ENCODE measurements around the gene KRT34.

Gene KRT34

DNA sequence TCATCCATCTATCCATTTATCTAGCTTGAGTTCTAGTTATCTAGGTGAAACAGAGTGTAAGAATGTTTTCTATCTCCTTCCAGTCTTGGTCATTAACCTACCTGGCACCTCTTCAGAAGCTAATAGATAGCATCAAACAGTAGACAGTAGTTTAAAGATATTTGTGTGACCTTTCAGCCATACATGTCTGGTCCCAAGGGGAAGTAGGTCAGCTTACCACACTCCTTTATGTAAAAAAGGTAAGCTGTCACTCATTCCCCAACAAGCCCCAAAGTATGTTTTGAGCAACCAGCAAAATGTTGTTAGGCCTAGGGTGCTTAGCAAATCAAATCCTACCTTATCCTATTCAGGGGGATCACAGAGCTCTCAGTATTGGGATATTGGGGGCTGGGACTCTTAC is 16.0 kb downstream of the KRT34 start:
- no peak for TF ChIP-seq FOXM1 (IDR thresholded peaks at IDR 0.05; ENCODE audit: borderline replicate concordance, low read depth)
- TF ChIP-seq CREB1 (IDR thresholded peaks at IDR 0.05; ENCODE audit: low read depth) = no peak
- TF ChIP-seq, protein P1, sequence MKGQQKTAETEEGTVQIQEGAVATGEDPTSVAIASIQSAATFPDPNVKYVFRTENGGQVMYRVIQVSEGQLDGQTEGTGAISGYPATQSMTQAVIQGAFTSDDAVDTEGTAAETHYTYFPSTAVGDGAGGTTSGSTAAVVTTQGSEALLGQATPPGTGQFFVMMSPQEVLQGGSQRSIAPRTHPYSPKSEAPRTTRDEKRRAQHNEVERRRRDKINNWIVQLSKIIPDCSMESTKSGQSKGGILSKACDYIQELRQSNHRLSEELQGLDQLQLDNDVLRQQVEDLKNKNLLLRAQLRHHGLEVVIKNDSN (IDR thresholded peaks at IDR 0.05) = no peak

DNA sequence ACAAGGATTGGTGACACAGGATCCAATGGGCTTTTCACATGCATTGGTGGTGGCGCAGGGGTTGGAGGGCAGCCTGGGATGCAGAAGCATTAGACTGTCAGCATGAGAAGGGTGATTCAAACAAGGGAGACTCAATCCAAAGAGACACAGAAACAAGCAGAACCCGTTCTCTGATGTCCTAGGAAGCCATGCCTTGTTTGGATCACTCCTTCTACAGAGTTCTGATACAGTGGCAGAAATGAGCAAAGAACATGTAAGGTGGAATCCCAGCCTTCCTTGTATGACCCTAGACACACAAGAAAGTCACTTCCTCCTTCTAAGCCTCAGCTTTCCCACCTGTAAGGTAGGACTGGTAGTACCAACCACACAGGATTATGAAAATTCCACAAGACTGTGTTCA is 18.2 kb downstream of the KRT34 start:
- TF ChIP-seq FOXM1 (IDR thresholded peaks at IDR 0.05; ENCODE audit: borderline replicate concordance, low read depth) (no peak), NFIC (IDR thresholded peaks at IDR 0.05) (no peak), ZBTB7A (IDR thresholded peaks at IDR 0.05; ENCODE audit: low read depth) (no peak), EP300 (IDR thresholded peaks at IDR 0.05; ENCODE audit: borderline replicate concordance) (no peak), YY1 (IDR thresholded peaks at IDR 0.05; ENCODE audit: low read depth) (no peak), TCF12 (IDR thresholded peaks at IDR 0.05; ENCODE audit: low read depth) (no peak), CREB1 (IDR thresholded peaks at IDR 0.05; ENCODE audit: low read depth) (no peak), EGR1 (IDR thresholded peaks at IDR 0.05) (no peak), RAD21 (IDR thresholded peaks at IDR 0.05; ENCODE audit: low read depth) (no peak), TAF1 (IDR thresholded peaks at IDR 0.05; ENCODE audit: low read depth) (no peak), TEAD4 (IDR thresholded peaks at IDR 0.05) (no peak), CEBPB (IDR thresholded peaks at IDR 0.05) (no peak)
- TF ChIP-seq, protein P2, sequence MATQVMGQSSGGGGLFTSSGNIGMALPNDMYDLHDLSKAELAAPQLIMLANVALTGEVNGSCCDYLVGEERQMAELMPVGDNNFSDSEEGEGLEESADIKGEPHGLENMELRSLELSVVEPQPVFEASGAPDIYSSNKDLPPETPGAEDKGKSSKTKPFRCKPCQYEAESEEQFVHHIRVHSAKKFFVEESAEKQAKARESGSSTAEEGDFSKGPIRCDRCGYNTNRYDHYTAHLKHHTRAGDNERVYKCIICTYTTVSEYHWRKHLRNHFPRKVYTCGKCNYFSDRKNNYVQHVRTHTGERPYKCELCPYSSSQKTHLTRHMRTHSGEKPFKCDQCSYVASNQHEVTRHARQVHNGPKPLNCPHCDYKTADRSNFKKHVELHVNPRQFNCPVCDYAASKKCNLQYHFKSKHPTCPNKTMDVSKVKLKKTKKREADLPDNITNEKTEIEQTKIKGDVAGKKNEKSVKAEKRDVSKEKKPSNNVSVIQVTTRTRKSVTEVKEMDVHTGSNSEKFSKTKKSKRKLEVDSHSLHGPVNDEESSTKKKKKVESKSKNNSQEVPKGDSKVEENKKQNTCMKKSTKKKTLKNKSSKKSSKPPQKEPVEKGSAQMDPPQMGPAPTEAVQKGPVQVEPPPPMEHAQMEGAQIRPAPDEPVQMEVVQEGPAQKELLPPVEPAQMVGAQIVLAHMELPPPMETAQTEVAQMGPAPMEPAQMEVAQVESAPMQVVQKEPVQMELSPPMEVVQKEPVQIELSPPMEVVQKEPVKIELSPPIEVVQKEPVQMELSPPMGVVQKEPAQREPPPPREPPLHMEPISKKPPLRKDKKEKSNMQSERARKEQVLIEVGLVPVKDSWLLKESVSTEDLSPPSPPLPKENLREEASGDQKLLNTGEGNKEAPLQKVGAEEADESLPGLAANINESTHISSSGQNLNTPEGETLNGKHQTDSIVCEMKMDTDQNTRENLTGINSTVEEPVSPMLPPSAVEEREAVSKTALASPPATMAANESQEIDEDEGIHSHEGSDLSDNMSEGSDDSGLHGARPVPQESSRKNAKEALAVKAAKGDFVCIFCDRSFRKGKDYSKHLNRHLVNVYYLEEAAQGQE (IDR thresholded peaks at IDR 0.05; ENCODE audit: low read depth) = no peak
- TF ChIP-seq, protein P3, sequence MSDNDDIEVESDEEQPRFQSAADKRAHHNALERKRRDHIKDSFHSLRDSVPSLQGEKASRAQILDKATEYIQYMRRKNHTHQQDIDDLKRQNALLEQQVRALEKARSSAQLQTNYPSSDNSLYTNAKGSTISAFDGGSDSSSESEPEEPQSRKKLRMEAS (IDR thresholded peaks at IDR 0.05) = no peak
- TF ChIP-seq, protein P1 (IDR thresholded peaks at IDR 0.05) = no peak

DNA sequence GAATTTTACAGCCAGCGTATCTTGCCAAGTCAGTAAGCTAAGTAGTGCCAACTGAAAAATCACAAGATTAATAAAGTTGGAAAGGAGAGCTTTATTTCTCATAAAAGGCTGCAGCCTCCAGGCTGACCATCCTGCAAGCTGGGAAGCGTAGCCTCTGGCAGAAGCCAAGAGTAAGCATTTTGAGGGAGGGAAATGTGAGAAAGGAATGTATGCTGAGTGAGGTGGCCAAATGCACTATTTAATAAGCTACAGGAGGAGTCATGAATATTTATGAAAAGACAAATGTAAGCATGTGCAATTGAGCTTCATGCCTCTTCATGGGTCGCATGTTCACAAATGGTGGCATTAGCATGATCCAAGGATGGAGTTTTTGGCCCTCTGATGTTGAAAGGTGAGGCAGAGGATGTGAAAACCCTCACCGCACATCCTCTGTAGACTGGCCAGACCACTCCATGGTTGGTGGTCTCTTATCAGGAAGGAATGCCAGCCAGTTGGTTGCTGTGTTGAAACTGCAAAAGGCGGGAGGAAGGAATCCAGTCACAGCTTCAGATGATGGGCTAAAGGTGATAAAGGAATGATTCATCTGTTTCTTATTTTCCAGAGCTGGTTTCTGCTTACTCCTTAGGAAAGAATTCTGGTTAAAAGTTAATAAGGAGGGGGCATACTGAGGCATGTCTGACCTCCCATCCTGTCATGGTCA is 21.7 kb downstream of the KRT34 start:
- no peak for TF ChIP-seq NFIC (IDR thresholded peaks at IDR 0.05)
- no peak for TF ChIP-seq TAF1 (IDR thresholded peaks at IDR 0.05; ENCODE audit: low read depth)
- TF ChIP-seq, protein P2 (IDR thresholded peaks at IDR 0.05; ENCODE audit: low read depth) = no peak
- TF ChIP-seq, protein P3 (IDR thresholded peaks at IDR 0.05) = no peak
- no peak for TF ChIP-seq TEAD4 (IDR thresholded peaks at IDR 0.05)
- no peak for TF ChIP-seq YY1 (IDR thresholded peaks at IDR 0.05; ENCODE audit: low read depth)
- no peak for TF ChIP-seq FOXM1 (IDR thresholded peaks at IDR 0.05; ENCODE audit: borderline replicate concordance, low read depth)
- TF ChIP-seq, protein P1 (IDR thresholded peaks at IDR 0.05) = no peak
- no peak for TF ChIP-seq EP300 (IDR thresholded peaks at IDR 0.05; ENCODE audit: borderline replicate concordance)
- TF ChIP-seq CEBPB (IDR thresholded peaks at IDR 0.05) = no peak
- TF ChIP-seq CREB1 (IDR thresholded peaks at IDR 0.05; ENCODE audit: low read depth) = no peak
- no peak for TF ChIP-seq ZBTB7A (IDR thresholded peaks at IDR 0.05; ENCODE audit: low read depth)
- no peak for TF ChIP-seq EGR1 (IDR thresholded peaks at IDR 0.05)
- no peak for TF ChIP-seq RAD21 (IDR thresholded peaks at IDR 0.05; ENCODE audit: low read depth)
- no peak for TF ChIP-seq TCF12 (IDR thresholded peaks at IDR 0.05; ENCODE audit: low read depth)

DNA sequence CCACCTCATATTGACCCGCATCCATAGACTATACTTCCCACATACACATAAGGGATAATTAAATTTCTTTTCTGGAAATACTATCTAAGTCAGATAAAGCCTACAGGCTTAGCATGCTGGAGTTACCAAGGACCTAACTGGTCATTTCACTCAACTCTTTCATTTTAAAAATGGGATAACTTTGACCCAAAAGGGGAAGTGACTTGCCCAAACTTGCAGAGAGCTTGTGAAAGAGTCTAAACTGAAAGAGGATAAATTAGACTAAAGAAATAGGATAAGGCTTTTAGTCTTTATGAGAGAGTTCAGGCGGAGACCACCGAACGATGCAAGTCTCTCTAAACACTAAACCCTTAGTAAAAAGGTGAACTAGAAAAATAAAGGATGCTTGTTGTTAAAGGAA is 27.6 kb downstream of the KRT34 start:
- TF ChIP-seq EP300 (IDR thresholded peaks at IDR 0.05; ENCODE audit: borderline replicate concordance) (no peak), YY1 (IDR thresholded peaks at IDR 0.05; ENCODE audit: low read depth) (no peak), EGR1 (IDR thresholded peaks at IDR 0.05) (no peak), CEBPB (IDR thresholded peaks at IDR 0.05) (no peak), TEAD4 (IDR thresholded peaks at IDR 0.05) (no peak), ZBTB7A (IDR thresholded peaks at IDR 0.05; ENCODE audit: low read depth) (no peak), FOXM1 (IDR thresholded peaks at IDR 0.05; ENCODE audit: borderline replicate concordance, low read depth) (no peak), TAF1 (IDR thresholded peaks at IDR 0.05; ENCODE audit: low read depth) (no peak), RAD21 (IDR thresholded peaks at IDR 0.05; ENCODE audit: low read depth) (no peak), TCF12 (IDR thresholded peaks at IDR 0.05; ENCODE audit: low read depth) (no peak), CREB1 (IDR thresholded peaks at IDR 0.05; ENCODE audit: low read depth) (no peak)
- TF ChIP-seq, protein P3 (IDR thresholded peaks at IDR 0.05) = no peak
- TF ChIP-seq, protein P2 (IDR thresholded peaks at IDR 0.05; ENCODE audit: low read depth) = no peak
